Stimulated activated CD4-positive, alpha-beta T cell treated with anti-CD3 and anti-CD28 coated beads, Interleukin-12 subunit alpha, Interleukin-12 subunit beta, amount 100 ng/mL, for 24 hours (primary cell): Measurements from ENCODE around the gene PTEN.
"Not testable (repeated sequence)": the region's sequence is repeated elsewhere in the genome, so short reads cannot be mapped to it uniquely, and the experiment has no call there.

ENCODE experiments used
- DNase-seq, 2 experiments: peaks; one replicate each; pipeline ENCODE4 v3.0.0-alpha.2; 2020; ENCODE audit warnings: low read depth in 2 of 2

PTEN gene

GRCh38 chr10:87869773-87870551 is 6.5 kb downstream of the PTEN start:
- no peak for DNase-seq

- DNase-seq: no peak
Observed at GRCh38 chr10:87872828-87873227, 9.4 kb downstream of the PTEN start.

GRCh38 chr10:87873656-87874055 is 10.2 kb downstream of the PTEN start:
- no peak for DNase-seq

GRCh38 chr10:87875929-87876571 is 12.6 kb downstream of the PTEN start:
- DNase-seq: no peak

GRCh38 chr10:87878664-87879459 is 15.4 kb downstream of the PTEN start:
- DNase-seq: no peak

GRCh38 chr10:87880336-87880735 is 16.9 kb downstream of the PTEN start:
- no peak for DNase-seq

- not testable (repeated sequence) for DNase-seq
Observed at GRCh38 chr10:87881373-87882059, 18.1 kb downstream of the PTEN start.

- no peak for DNase-seq
Observed at GRCh38 chr10:87882555-87883294, 19.3 kb downstream of the PTEN start.

- DNase-seq: no peak
Observed at GRCh38 chr10:87886635-87887034, 23.2 kb downstream of the PTEN start.

- no peak for DNase-seq
Observed at GRCh38 chr10:87887146-87887545, 23.7 kb downstream of the PTEN start.

- no peak for DNase-seq
Observed at GRCh38 chr10:87887548-87888289, 24.3 kb downstream of the PTEN start.

GRCh38 chr10:87895430-87895829 is 32.0 kb downstream of the PTEN start:
- DNase-seq: no peak

- DNase-seq: no peak
Observed at GRCh38 chr10:87896216-87896615, 32.8 kb downstream of the PTEN start.

- DNase-seq: not testable (repeated sequence)
Observed at GRCh38 chr10:87897957-87898356, 34.5 kb downstream of the PTEN start.

- not testable (repeated sequence) for DNase-seq
Observed at GRCh38 chr10:87903396-87903795, 40.0 kb downstream of the PTEN start.

- no peak for DNase-seq
Observed at GRCh38 chr10:87913156-87913921, 49.9 kb downstream of the PTEN start.

- DNase-seq: no peak
Observed at GRCh38 chr10:87915406-87915805, 52.0 kb downstream of the PTEN start.

- no peak for DNase-seq
Observed at GRCh38 chr10:87915989-87916388, 52.6 kb downstream of the PTEN start.

GRCh38 chr10:87916515-87916914 is 53.1 kb downstream of the PTEN start:
- no peak for DNase-seq
